Endothelial cell of umbilical vein (primary cell): ENCODE results near the gene AMBP. TPM values are rescaled to one million over a fixed set of nuclear protein-coding genes. Genes with fewer than 3 reads are reported as not detected.

Source experiments
- BruUV-seq: library from RNA; stranded (reverse); fragments of 400-500 nt; replicated peaks from 2 replicates; lab custom pipeline; 2021; lab: Mats Ljungman, UMichigan
- CTCF ChIA-PET: fragments of 300-600, 350-600 bp; sonication (Branson Sonifier 250); formaldehyde crosslinking; loops from one replicate; lab custom pipeline; 2021; ENCODE audit warnings: antibody characterized with exemption, inconsistent platforms; lab: Charles Lee
- POLR2A ChIA-PET: fragments of 300-600, 350-600 bp; sonication (Branson Sonifier 250); formaldehyde crosslinking; loops from one replicate; lab custom pipeline; 2021; ENCODE audit warnings: antibody characterized with exemption, inconsistent platforms; lab: Charles Lee
- DNase-seq: peaks from one replicate; pipeline ENCODE4 v3.0.0-alpha.2; 2011; ENCODE audit warnings: low read depth, low spot score
- FAIRE-seq: peaks from 2 replicates; lab custom pipeline; 2011; peaks lifted over from hg19 to GRCh38; lab: Jason Lieb, UNC
- H2AFZ ChIP-seq: 2 replicates; pipeline ENCODE4 v1.6.0; 2012; ENCODE audit warnings: low read depth, low read length, control low read depth, inconsistent platforms
- H3K27ac ChIP-seq: 2 replicates; pipeline ENCODE4 v1.5.1; 2011; ENCODE audit warnings: low read depth, mild to moderate bottlenecking, control low read depth, low read length, moderate library complexity; ENCODE audit not compliant: insufficient read depth
- H3K27me3 ChIP-seq, 2 experiments: 2 replicates each; pipeline versions ENCODE4 v1.6.0 to v1.6.1; 2011; ENCODE audit warnings: low read length in 2 of 2, mixed read lengths in 1 of 2; ENCODE audit not compliant: control insufficient read depth in 2 of 2, insufficient read depth in 2 of 2
- H3K36me3 ChIP-seq, 2 experiments: 2 replicates in 1 of 2; 3 replicates in 1 of 2; pipeline ENCODE4 v1.5.1; 2011; ENCODE audit warnings: low read length in 2 of 2, mild to moderate bottlenecking in 1 of 2, moderate library complexity in 1 of 2; ENCODE audit not compliant: control insufficient read depth in 2 of 2, insufficient read depth in 2 of 2; ENCODE audit errors: extremely low read depth in 1 of 2
- H3K4me1 ChIP-seq: 3 replicates; pipeline ENCODE4 v1.5.1; 2011; ENCODE audit warnings: mild to moderate bottlenecking, low read length; ENCODE audit not compliant: control insufficient read depth, insufficient read depth; ENCODE audit errors: extremely low read depth
- H3K4me2 ChIP-seq: 2 replicates; pipeline ENCODE4 v1.6.1; 2011; ENCODE audit warnings: low read length, control low read depth, mixed read lengths; ENCODE audit not compliant: insufficient read depth
- H3K4me3 ChIP-seq, 3 experiments: fragments of 200-600 bp in 1 of 3; sonication (generic), shearing (Covaris generic) in 1 of 3; replicated peaks in 1 of 3; 2 replicates each; pipeline ENCODE4 v1.5.1; 2011 to 2016; ENCODE audit warnings: control low read depth in 3 of 3, low read length in 3 of 3, mild to moderate bottlenecking in 2 of 3, inconsistent platforms in 1 of 3, low read depth in 1 of 3, moderate library complexity in 1 of 3; ENCODE audit not compliant: insufficient read depth in 1 of 3
- H3K79me2 ChIP-seq: 2 replicates; pipeline ENCODE4 v1.6.0; 2012; ENCODE audit warnings: low read length, inconsistent platforms; ENCODE audit not compliant: control insufficient read depth, insufficient read depth
- H3K9ac ChIP-seq: replicated peaks from 2 replicates; pipeline ENCODE3; 2011; ENCODE audit warnings: low read length, control low read depth; ENCODE audit not compliant: insufficient read depth; ENCODE audit errors: extremely low read depth
- H3K9me1 ChIP-seq: replicated peaks from 3 replicates; pipeline ENCODE4 v1.6.0; 2011; ENCODE audit warnings: mild to moderate bottlenecking, low read length; ENCODE audit not compliant: control insufficient read depth, insufficient read depth; ENCODE audit errors: extremely low read depth
- H3K9me3 ChIP-seq: replicated peaks from 2 replicates; pipeline ENCODE4 v1.5.1; 2012; ENCODE audit warnings: low read length, inconsistent platforms; ENCODE audit not compliant: control insufficient read depth, insufficient read depth
- H4K20me1 ChIP-seq: replicated peaks from 2 replicates; pipeline ENCODE3; 2011; ENCODE audit warnings: mild to moderate bottlenecking, low read length; ENCODE audit not compliant: control insufficient read depth, insufficient read depth; ENCODE audit errors: extremely low read depth
- CTCF ChIP-seq, 2 donors: IDR thresholded peaks; 1 replicate in 1 of 2; 2 replicates in 1 of 2; pipeline ENCODE4 v1.5.1; 2011; ENCODE audit warnings: low read length in 2 of 2, mild to moderate bottlenecking in 2 of 2, moderate library complexity in 2 of 2, control low read depth in 1 of 2, inconsistent platforms in 1 of 2, low read depth in 1 of 2; ENCODE audit not compliant: insufficient read depth in 1 of 2; ENCODE audit errors: extremely low read depth in 1 of 2
- EZH2 ChIP-seq: IDR thresholded peaks from 2 replicates; pipeline ENCODE4 v1.6.1; 2012; ENCODE audit warnings: borderline replicate concordance, low read depth, mild to moderate bottlenecking, moderate library complexity, low read length, inconsistent platforms; ENCODE audit not compliant: severe bottlenecking
- FOS ChIP-seq: IDR thresholded peaks from 2 replicates; pipeline ENCODE4 v1.6.1; 2011; ENCODE audit warnings: mild to moderate bottlenecking, low read length, moderate library complexity, borderline replicate concordance; ENCODE audit not compliant: insufficient read depth
- GATA2 ChIP-seq: IDR thresholded peaks from 2 replicates; pipeline ENCODE4 v1.7.0; 2011; ENCODE audit warnings: low read depth, mild to moderate bottlenecking, moderate library complexity, mixed read lengths, low read length; ENCODE audit not compliant: insufficient read length, insufficient read depth
- JUN ChIP-seq: IDR thresholded peaks from 2 replicates; pipeline ENCODE4 v1.6.1; 2011; ENCODE audit warnings: borderline replicate concordance, low read depth; ENCODE audit not compliant: insufficient read length, insufficient read depth
- MAX ChIP-seq: IDR thresholded peaks from 2 replicates; pipeline ENCODE4 v1.6.1; 2011; ENCODE audit not compliant: insufficient read depth, insufficient read length
- MYC ChIP-seq: IDR thresholded peaks from one replicate; pipeline ENCODE4 v1.6.1; 2011; ENCODE audit warnings: mild to moderate bottlenecking, low read depth, low read length
- POLR2A ChIP-seq: IDR thresholded peaks from 2 replicates; pipeline ENCODE4 v1.6.1; 2012; ENCODE audit warnings: low read depth, mild to moderate bottlenecking, control low read depth, low read length
- POLR2AphosphoS5 ChIP-seq: IDR thresholded peaks from 2 replicates; pipeline ENCODE4 v1.6.1; 2012; ENCODE audit warnings: low read depth, mild to moderate bottlenecking, control low read depth, low read length, moderate library complexity; ENCODE audit not compliant: insufficient read depth
- dilution Hi-C: fragments of 300-500 bp; cut with MboI; formaldehyde crosslinking; loops from one replicate; pipeline ENCODE4 v1.15.0; 2019; ENCODE audit warnings: low sequenced_read_pairs; ENCODE audit not compliant: extremely low pct_ligation_motif_present
- intact Hi-C: fragments of 100-400 bp; cut with micrococcal nuclease; formaldehyde crosslinking; loops from one replicate; pipeline ENCODE4 v1.10.0; 2022
- polyA plus RNA-seq, 4 experiments: library from polyadenylated mRNA; depleted of rRNA in 3 of 4; stranded (reverse) in 3 of 4; unstranded in 1 of 4; fragments of >200 nt; gene quantifications; 2 replicates each; pipeline versions ENCODE4 v1.2.1 to v1.2.3, GENCODE V29; 2011 to 2012; ENCODE audit warnings: missing spikeins in 1 of 4
- total RNA-seq: library from RNA; stranded (reverse); gene quantifications from 2 replicates; pipeline ENCODE4 v1.2.3, GENCODE V29; 2021

Gene AMBP
- total and polyA plus RNA-seq, 2 donors (not counting 3 experiments of a cell fraction or from before 2014, with no cell fraction given) = not detected

- no TSS peak for BruUV-seq
- H2AFZ ChIP-seq = no peak overlapping the region
- peaks cover 4% of the 10 kb centered on the region for H3K4me1 ChIP-seq
- intact Hi-C loops = no loop called here
- H3K4me2 ChIP-seq = no peak overlapping the region
- H3K27me3 ChIP-seq = no peaks in the 10 kb centered on the region
- no peaks in the 10 kb centered on the region for H3K9me3 ChIP-seq
- no peak overlapping the region for H3K27ac ChIP-seq
- no peak overlapping the region for H3K9ac ChIP-seq
- no peaks in the 10 kb centered on the region for H3K9me1 ChIP-seq
- no peaks in the 10 kb centered on the region for H4K20me1 ChIP-seq
- H3K36me3 ChIP-seq = peaks cover 21 to 43% of the 10 kb centered on the region in 2 experiments
- no peaks in the 10 kb centered on the region for H3K79me2 ChIP-seq
- dilution Hi-C loops = no loop called here
- POLR2A ChIA-PET = no interaction called here
- CTCF ChIA-PET = interaction anchor here (0.6 to 1.7 kb wide), 2 partner anchors 56 to 173 kb away, joined by 3 to 4 read pairs; no protein-coding TSS in a partner anchor
- TF ChIP-seq MYC = no peak
- TF ChIP-seq POLR2A = no peak
- TF ChIP-seq EZH2 = no peak
- TF ChIP-seq JUN = no peak
- TF ChIP-seq POLR2AphosphoS5 = no peak
- no peak for TF ChIP-seq MAX
- no peak for TF ChIP-seq CTCF (IDR thresholded peaks at IDR 0.05; ENCODE audit: extremely low read depth in 1 of 2, insufficient read depth in 1 of 2, low read depth in 1 of 2, low read length in 2 of 2)
- no peak for TF ChIP-seq GATA2
- TF ChIP-seq FOS = no peak
- DNase-seq (no peak), FAIRE-seq (no peak)
- H3K4me3 ChIP-seq = no peak overlapping the region
These were observed 28.5 kb downstream of the AMBP start for GRCh38 chr9:114049441-114050225.
